ENCODE results near the gene PIP4K2B.

PIP4K2B gene

GRCh38 chr17:38749223-38750043 is 49.9 kb downstream of the PIP4K2B start:
- Histone ChIP-seq H3K36me3 (ENCODE audit: control insufficient read depth in 1 of 2, insufficient read depth in 2 of 2, low read depth in 1 of 2, low read length in 2 of 2) (peaks cover 9 to 13% of the 10 kb centered on the region in 2 experiments), H3K9me3 (ENCODE audit: control insufficient read depth, low read length) (no peaks in the 10 kb centered on the region), H4K8ac (ENCODE audit: low read length) (peak overlapping the region; percentile 80), H3K23ac (ENCODE audit: low read length in 2 of 2) (peak overlapping the region in 1 of 2 experiments; percentile 94), H2AK5ac (ENCODE audit: low read length, severe bottlenecking) (no peak overlapping the region), H3K18ac (ENCODE audit: low read depth in 1 of 2, low read length in 2 of 2) (peak overlapping the region; percentile 61 to 87), H3K4me1 (ENCODE audit: control insufficient read depth, insufficient read depth, low read depth, low read length) (peaks cover 48% of the 10 kb centered on the region), H3K4me2 (ENCODE audit: low read length, poor library complexity, severe bottlenecking) (peak overlapping the region; percentile 97), H3K4ac (ENCODE audit: low read depth in 1 of 2, low read length in 2 of 2) (peak overlapping the region; percentile 68 to 98), H3K4me3 (ENCODE audit: insufficient read depth in 1 of 2, low read depth in 1 of 2, low read length in 2 of 2) (peak overlapping the region; percentile 61 to 88), H2BK120ac (ENCODE audit: low read depth, low read length) (peak overlapping the region; percentile 39), H3K14ac (ENCODE audit: low read length in 2 of 2) (peak overlapping the region in 1 of 2 experiments; percentile 58), H2BK5ac (ENCODE audit: low read depth, low read length, poor library complexity, severe bottlenecking) (no peak overlapping the region), H3K27me3 (ENCODE audit: control insufficient read depth in 1 of 2, insufficient read depth in 1 of 2, low read length in 2 of 2) (no peaks in the 10 kb centered on the region), H3K79me1 (replicated peaks; ENCODE audit: low read length, poor library complexity, severe bottlenecking) (peaks cover 4% of the 10 kb centered on the region), H2BK12ac (ENCODE audit: low read length in 2 of 2) (peak overlapping the region; percentile 24 to 93), H2BK15ac (ENCODE audit: low read depth, poor library complexity, severe bottlenecking) (peak overlapping the region; percentile 99), H3K27ac (ENCODE audit: low read length, poor library complexity, severe bottlenecking) (peak overlapping the region; percentile 31), H4K91ac (ENCODE audit: low read length) (peak overlapping the region; percentile 65), H2AFZ (ENCODE audit: low read depth, low read length) (peak overlapping the region; percentile 44), H3K9ac (ENCODE audit: low read length) (peak overlapping the region; percentile 86)
- WGBS: under 1% methylated on average over 76 of the region's 79 CpGs
- DNase-seq: peak; percentile 68

DNA sequence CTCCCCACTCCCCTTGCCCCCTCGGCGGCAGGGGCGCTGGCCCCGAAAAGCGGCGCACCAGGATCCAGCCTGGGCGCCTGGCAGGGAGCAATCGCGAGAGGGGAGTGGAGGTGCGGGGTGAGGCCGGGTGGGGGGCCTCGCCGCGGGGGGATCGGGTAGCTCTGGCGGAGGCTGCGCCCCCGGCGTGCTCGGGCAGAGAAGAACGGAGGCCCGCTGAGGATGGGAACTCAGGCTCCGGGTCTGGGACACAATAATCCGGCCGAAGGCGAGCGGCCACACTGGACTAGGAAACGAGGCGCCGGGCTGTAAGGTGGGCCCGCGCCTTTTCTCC is 50.5 kb downstream of the PIP4K2B start:
- no peak overlapping the region for H3K27ac ChIP-seq (ENCODE audit: low read length, poor library complexity, severe bottlenecking)
- no peak overlapping the region for H2BK5ac ChIP-seq (ENCODE audit: low read depth, low read length, poor library complexity, severe bottlenecking)
- peak overlapping the region in 1 of 2 experiments; percentile 80 for H3K14ac ChIP-seq (ENCODE audit: low read length in 2 of 2)
- peaks cover 49% of the 10 kb centered on the region for H3K4me1 ChIP-seq (ENCODE audit: control insufficient read depth, insufficient read depth, low read depth, low read length)
- H3K4ac ChIP-seq (ENCODE audit: low read depth in 1 of 2, low read length in 2 of 2): peak overlapping the region; percentile 46 to 98
- H2AK5ac ChIP-seq (ENCODE audit: low read length, severe bottlenecking): no peak overlapping the region
- peak overlapping the region; percentile 90 for H4K8ac ChIP-seq (ENCODE audit: low read length)
- H2AFZ ChIP-seq (ENCODE audit: low read depth, low read length): peak overlapping the region; percentile 44
- H2BK120ac ChIP-seq (ENCODE audit: low read depth, low read length): peak overlapping the region; percentile 39
- H3K4me2 ChIP-seq (ENCODE audit: low read length, poor library complexity, severe bottlenecking): peak overlapping the region; percentile 97
- WGBS: under 1% methylated on average over 28 of the region's 32 CpGs
- H4K91ac ChIP-seq (ENCODE audit: low read length): peak overlapping the region; percentile 82
- H2BK12ac ChIP-seq (ENCODE audit: low read length in 2 of 2): peak overlapping the region; percentile 47 to 81
- H2BK15ac ChIP-seq (ENCODE audit: low read depth, poor library complexity, severe bottlenecking): peak overlapping the region; percentile 99
- no peaks in the 10 kb centered on the region for H3K27me3 ChIP-seq (ENCODE audit: control insufficient read depth in 1 of 2, insufficient read depth in 1 of 2, low read length in 2 of 2)
- DNase-seq: no peak
- H3K18ac ChIP-seq (ENCODE audit: low read depth in 1 of 2, low read length in 2 of 2): peak overlapping the region; percentile 82 to 87
- peak overlapping the region; percentile 86 for H3K9ac ChIP-seq (ENCODE audit: low read length)
- H3K4me3 ChIP-seq (ENCODE audit: insufficient read depth in 1 of 2, low read depth in 1 of 2, low read length in 2 of 2): peak overlapping the region; percentile 61 to 88
- H3K9me3 ChIP-seq (ENCODE audit: control insufficient read depth, low read length): no peaks in the 10 kb centered on the region
- H3K79me1 ChIP-seq (replicated peaks; ENCODE audit: low read length, poor library complexity, severe bottlenecking): peaks cover 3% of the 10 kb centered on the region
- H3K36me3 ChIP-seq (ENCODE audit: control insufficient read depth in 1 of 2, insufficient read depth in 2 of 2, low read depth in 1 of 2, low read length in 2 of 2): peaks cover 3 to 11% of the 10 kb centered on the region in 2 experiments
- peak overlapping the region in 1 of 2 experiments; percentile 94 for H3K23ac ChIP-seq (ENCODE audit: low read length in 2 of 2)

DNA sequence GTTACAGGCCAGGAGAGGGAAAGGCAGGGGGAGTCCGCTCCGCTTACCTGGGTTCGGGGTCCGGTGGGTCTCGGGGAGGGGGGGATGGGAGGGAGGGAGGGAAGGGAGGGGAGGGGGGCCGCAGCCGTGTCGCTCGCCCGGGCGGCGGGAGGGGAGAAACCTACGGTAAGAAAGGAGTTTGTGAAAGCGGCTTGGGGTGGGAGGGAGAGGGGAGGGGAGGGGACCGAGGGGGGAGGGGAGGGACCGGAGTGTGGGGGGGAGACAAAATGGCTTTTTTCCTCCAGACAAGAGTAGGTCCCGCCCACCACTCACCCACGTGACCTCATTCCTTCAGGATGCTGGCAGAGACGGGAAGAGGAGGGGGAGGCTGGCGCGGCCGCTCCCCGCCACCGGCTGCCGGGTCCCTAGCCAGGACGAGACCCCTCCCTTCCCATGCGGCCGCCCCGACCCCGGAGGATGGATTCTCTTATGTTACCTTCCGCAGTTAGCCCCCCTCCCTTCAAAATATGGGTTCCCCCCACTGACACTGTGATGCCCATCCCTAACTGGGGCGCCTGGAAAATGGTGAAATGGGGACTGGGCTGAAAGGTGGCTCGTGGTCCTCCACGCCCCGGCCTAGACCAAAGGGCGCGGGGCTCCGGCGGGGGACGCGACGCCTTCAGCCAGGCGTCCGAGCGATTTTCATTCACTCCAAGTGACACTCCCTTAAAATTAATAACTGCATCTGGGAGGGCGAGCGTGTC is 51.0 kb downstream of the PIP4K2B start, which contains the start of gene PCGF2:
Gene PCGF2 (minus strand): TSS at position 188 of the 743 bp plus-strand sequence. CDS start 7,934 bp downstream, outside the sequence.
- Histone ChIP-seq H3K4me1 (ENCODE audit: control insufficient read depth, insufficient read depth, low read depth, low read length) (peaks cover 48% of the 10 kb centered on the region), H3K9me3 (ENCODE audit: control insufficient read depth, low read length) (no peaks in the 10 kb centered on the region), H3K9ac (ENCODE audit: low read length) (peak within 1 kb of the TSS; percentile 95), H3K23ac (ENCODE audit: low read length in 2 of 2) (peak within 1 kb of the TSS in 1 of 2 experiments; percentile 94), H2BK5ac (ENCODE audit: low read depth, low read length, poor library complexity, severe bottlenecking) (no peak within 1 kb of the TSS), H3K27me3 (ENCODE audit: control insufficient read depth in 1 of 2, insufficient read depth in 1 of 2, low read length in 2 of 2) (no peaks in the 10 kb centered on the region), H3K14ac (ENCODE audit: low read length in 2 of 2) (peak within 1 kb of the TSS in 1 of 2 experiments; percentile 89), H2BK15ac (ENCODE audit: low read depth, poor library complexity, severe bottlenecking) (peak within 1 kb of the TSS; percentile 99), H3K79me1 (replicated peaks; ENCODE audit: low read length, poor library complexity, severe bottlenecking) (peaks cover 6% of the 10 kb centered on the region), H2BK12ac (ENCODE audit: low read length in 2 of 2) (peak within 1 kb of the TSS; percentile 47 to 84), H2AFZ (ENCODE audit: low read depth, low read length) (peak within 1 kb of the TSS; percentile 44), H3K36me3 (ENCODE audit: control insufficient read depth in 1 of 2, insufficient read depth in 2 of 2, low read depth in 1 of 2, low read length in 2 of 2) (peaks cover 0 to 13% of the 10 kb centered on the region in 2 experiments), H3K18ac (ENCODE audit: low read depth in 1 of 2, low read length in 2 of 2) (peak within 1 kb of the TSS; percentile 91 to 96), H3K4ac (ENCODE audit: low read depth in 1 of 2, low read length in 2 of 2) (peak within 1 kb of the TSS; percentile 90 to 98), H3K4me3 (ENCODE audit: insufficient read depth in 1 of 2, low read depth in 1 of 2, low read length in 2 of 2) (peak within 1 kb of the TSS; percentile 95 to 96), H2AK5ac (ENCODE audit: low read length, severe bottlenecking) (no peak within 1 kb of the TSS), H4K91ac (ENCODE audit: low read length) (peak within 1 kb of the TSS; percentile 91), H2BK120ac (ENCODE audit: low read depth, low read length) (peak within 1 kb of the TSS; percentile 86), H3K4me2 (ENCODE audit: low read length, poor library complexity, severe bottlenecking) (peak within 1 kb of the TSS; percentile 97), H4K8ac (ENCODE audit: low read length) (peak within 1 kb of the TSS; percentile 92), H3K27ac (ENCODE audit: low read length, poor library complexity, severe bottlenecking) (peak within 1 kb of the TSS; percentile 8)
- DNase-seq: peak; percentile 91
- WGBS: under 1% methylated on average over 16 of the region's 47 CpGs

Data from mesenchymal stem cell (in vitro differentiated cells and primary cell).